GM18873 (cell line): ENCODE measurements around the gene FCRL6.

Experiments used
- ATAC-seq: cut with Tn5 transposase; IDR thresholded peaks from one replicate; pipeline ENCODE4 v1.9.1; 2021; ENCODE audit warnings: mild to moderate bottlenecking, moderate library complexity, moderate number of reproducible peaks; ENCODE audit not compliant: unreplicated experiment, low FRiP score

Gene FCRL6

DNA sequence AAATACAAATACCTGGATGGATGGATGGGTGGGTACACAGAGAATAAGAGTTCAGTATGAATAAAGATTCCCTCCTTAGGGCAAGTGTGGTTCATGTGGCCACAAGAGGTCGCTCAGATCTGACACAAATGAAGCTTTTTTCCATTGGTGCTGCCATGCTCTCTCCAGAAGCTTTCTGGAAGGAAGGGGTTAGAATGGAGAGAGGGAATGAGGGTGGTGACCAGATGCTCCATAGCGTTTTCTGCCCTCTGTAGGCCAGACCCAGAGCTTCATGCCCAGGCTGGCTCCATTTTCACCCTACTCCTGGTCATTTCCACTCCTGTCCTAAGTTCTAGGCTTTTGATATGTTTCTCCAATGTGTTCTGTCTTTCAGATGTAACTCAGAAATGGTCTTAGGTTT, 3.3 kb upstream of the FCRL6 start:
- ATAC-seq = no peak

GRCh38 chr1:159799446-159799985, 2.6 kb upstream of the FCRL6 start:
- ATAC-seq = no peak

DNA sequence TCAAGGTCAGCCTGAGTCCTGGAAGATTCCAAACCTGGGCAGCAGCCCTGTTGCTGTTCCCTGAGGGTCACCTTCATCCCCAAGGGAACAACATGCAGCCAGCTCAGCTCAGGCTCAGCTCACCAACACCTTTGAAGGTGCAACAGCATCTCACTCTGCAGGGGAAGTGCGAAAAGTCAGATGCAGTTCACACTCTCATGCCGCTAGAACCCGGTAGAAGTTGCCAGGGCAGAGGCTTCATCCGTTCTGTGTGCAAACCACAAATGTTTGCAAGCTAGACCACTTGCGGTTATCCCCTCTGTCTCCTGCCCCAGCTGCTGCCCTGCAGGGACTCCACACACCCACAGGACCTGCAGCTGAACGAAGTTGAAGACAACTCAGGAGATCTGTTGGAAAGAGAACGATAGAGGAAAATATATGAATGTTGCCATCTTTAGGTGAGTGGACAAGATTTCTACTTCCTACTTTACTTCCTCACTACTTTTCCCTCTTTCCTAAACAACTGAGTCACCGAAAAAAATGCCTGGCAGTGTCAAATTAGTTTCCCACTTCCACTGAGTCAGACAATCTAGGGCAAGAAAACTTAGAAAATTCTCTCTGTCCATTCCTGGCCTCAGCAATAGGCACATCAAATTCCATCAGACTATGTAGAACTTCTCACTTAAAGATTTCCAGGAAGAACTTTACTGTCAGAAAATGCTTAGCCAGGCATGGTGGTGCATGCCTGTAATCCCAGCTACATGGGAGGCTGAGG, 1.8 kb upstream of the FCRL6 start:
- peak; percentile 48 for ATAC-seq

GRCh38 chr1:159803956-159804689, 2.0 kb downstream of the FCRL6 start:
- ATAC-seq = no peak

DNA sequence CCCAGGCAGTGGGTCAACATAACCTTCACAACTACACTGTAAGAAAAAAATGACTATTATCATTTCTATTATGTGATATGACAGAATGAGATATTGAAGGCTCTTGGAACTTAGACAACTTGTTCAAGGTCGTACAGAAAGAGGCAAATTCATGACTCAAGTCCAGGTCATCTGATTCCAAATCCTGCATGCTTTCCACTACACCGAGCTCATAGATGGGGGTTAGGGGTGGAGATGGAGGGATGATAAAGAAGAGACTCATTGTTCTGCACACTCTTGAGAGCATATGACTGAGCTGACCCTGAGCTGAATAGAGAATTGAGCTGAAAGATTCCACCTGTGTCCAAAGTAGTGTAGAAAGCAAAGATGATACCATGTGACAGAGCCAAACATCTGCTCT, 2.8 kb downstream of the FCRL6 start:
- no peak for ATAC-seq

DNA sequence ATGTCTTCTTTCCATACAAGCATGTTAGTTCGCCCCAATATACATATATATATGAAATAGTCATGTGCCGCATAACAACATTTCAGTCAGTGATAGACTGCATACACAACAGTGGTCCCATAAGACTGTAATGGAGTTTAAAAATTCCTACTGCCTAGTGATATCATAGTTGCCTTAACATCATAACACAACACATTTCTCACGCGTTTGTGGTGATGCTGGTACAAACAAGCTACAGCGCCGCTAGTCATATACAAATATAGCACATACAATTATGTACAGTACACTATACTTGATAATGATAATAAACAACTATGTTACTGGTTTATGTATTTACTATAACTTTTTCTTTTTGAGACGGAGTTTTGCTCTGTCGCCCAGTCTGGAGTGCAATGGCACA, 13.8 kb downstream of the FCRL6 start:
- no peak for ATAC-seq

DNA sequence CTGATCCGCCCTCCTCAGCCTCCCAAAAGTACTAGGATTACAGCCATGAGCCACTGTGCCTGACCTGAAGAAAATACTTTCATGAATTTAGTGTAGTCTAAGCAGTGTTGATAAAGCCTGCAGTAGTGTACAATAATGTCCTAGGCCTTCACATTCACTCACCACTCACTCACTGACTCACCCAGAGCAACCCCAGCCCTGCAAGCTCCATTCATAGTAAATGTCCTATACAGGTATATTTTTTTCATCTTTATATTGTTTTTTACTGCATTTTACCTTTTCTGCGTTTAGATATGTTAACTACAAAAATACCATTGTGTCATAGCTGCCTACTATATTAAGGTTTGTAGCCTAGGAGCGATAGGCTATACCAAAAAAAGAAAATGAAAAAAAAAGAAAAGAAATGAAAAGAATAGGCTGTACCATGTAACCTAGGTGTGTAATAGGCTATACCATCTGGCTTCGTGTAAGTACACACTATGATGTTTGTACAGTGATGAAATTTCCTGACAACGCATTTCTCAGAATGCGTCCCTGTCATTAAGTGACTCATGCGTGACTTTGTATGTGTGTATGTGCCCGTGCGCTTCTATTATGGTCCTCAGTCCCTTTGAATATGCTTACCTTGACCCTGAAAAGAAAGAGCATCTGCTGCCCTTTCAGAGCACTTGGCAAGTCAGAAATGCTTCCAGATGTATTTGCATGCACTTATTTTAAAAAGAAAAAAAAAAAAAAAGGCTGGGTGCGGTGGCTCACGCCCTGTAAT, 15.3 kb downstream of the FCRL6 start:
- ATAC-seq = no peak

DNA sequence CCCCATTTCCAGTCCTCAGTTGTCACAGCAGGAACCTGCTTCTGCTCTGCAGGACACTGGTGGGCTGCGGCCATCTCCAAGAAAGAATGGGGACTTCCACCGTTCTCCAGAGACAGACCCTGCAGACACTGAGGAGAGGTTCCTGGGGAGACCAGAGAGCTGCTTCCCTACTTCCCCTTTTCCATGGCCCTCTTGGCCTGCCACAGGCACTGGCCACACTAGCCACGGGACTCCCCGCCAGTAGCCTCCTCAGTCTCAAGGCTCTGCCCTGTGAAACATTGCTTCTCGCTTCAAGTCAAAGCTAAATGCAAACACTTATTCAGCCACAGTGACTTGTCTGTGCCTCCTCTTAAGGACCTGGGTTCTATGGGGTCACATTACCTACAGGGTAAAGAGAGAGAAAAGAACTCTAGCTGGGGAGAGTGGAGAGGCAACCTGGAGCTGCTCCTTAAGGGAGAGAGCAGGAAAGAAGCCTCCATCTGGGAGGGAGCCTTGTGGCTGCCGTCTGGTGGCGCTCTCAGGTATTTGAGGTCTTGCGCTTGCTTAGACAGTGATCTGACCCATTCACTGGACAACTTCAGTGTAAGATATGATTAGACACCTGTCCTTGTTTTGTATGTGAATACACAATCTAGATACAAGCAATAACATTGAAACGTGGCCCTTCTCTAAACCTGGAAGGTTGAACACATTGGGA, 19.2 kb downstream of the FCRL6 start:
- no peak for ATAC-seq

DNA sequence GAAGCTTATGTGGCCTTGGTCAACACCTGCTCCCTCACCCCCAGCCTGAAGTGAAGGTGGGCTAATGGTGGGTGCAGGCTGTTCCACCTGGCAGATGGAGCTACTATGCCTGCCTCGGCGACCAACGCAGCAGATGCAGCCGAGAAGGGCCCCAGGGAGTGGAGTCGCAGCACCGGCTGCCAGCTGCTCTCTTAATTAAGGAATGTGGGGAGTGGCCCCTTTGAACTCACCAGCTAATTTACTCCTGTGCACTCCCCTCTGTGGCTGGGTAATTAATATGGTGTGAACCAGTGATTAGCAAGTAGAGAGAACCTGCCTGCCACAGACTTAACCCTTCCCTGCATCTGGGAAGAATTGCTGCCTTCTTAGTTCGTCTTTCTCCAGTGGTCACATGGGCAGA, 21.2 kb downstream of the FCRL6 start:
- ATAC-seq = no peak

DNA sequence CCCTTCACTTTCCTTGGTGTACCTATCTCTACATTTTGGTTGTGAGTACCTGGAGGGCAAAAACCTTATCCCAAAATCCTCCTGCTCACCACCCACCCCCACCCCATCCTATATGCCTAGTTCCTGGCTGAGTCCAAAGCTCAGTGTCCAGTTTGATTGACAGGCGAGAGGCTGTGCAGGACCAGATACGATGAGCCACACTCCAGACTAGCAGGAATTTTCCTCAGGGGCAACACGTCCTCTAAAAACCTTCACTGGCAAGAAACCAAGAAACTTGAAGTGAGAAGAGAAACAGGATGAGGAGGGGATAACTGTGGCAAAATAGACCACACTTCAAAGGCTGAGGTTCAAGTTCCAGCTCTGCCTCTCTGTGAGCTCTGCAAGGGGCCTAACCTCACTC, 23.4 kb downstream of the FCRL6 start:
- ATAC-seq = no peak

- no peak for ATAC-seq
Observed at GRCh38 chr1:159826441-159827101, 24.4 kb downstream of the FCRL6 start, which contains the start of gene SLAMF8. Gene SLAMF8 (plus strand): TSS chr1:159826873. CDS start chr1:159826899, 26 bp downstream.

DNA sequence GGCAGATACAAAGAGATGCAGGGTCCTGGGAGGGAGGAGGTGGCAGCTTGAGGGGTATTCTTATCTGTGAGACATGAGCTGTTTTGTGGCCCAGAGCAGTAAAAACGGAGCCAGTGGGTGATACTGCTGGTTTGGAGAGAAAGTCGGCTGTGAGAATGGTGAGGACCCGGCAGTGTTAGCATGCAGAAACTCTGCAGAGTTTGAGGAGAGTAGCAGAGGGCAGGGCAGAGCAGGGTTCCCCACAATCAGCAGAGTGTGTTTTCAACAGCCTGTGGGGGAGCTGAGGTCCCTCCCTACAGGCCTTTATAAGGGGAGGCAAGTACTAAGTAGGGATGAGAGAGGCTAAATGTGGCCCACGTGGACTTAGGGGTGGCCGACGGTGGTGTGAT, 24.9 kb downstream of the FCRL6 start:
- ATAC-seq = no peak

DNA sequence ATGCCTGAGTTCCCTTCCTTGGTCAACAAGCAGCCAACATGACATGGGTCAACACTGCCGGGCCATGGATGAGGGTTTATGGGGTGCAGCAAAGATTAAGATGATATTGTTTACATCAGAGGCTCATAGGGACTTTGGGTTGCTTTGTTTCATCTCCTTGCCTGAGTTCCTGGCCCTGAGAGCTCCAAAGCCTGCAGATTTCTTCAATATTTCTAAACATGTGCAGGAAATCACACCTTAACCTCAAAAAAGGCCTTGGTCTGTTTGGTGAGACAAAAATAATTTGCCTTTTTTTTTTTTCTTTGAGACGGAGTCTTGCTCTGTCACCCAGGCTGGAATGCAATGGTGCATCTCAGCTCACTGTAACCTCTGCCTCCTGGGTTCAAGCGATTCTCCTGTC, 25.4 kb downstream of the FCRL6 start:
- ATAC-seq = no peak

DNA sequence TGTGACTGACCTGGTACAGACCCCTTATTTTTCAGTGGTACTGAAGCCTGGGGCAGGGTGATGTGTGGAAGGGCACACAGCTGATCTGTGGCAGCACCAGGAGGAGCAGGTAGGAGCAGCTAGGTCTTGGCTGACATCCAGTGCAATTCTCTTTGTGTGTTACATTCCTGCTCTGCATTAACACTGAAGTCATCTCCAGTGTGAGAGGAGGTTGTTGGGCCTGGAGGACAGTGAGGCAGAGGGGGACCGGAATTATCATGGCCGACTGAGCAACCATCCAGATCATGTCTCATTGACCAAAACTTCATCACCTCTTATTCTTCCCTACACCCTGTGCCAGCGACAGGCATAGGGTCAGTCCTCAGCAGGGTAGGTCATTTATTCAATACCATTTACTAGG, 26.0 kb downstream of the FCRL6 start:
- no peak for ATAC-seq

DNA sequence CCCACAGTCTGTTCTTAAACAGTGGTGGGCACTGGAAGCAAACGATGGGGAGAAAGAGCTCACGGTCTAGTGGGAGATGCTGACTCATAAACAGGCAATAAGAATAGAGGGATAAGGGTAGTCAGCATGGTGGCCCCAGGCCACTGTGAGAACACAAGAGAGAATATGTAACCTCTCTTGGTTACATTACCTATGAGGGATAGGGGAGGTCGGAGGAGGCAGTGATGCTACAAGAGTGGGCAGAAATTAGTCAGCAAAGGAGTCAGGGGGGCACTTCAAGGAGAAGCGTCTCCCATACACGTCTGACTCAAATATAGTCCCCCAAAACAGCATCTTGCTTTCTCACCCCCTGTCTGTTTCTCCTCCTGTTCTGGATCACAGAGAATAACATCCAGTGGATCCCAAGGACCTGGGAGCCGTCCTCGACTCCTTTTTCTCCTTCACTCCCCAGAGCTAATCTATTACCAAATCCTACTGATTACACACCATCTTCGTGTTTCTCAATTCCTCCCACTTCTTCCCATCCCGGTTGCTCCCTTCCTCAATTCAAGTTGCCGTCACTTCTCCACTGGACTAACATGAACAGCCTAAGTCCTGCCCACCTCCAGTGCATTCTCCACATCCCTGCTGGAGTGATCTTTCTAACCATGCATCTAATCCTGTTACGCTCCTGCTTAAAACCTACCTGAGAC, 26.6 kb downstream of the FCRL6 start:
- no peak for ATAC-seq

- ATAC-seq = peak; percentile 83
Observed at GRCh38 chr1:159829273-159829634, 27.1 kb downstream of the FCRL6 start.

- no peak for ATAC-seq
Observed at GRCh38 chr1:159829822-159830465, 27.8 kb downstream of the FCRL6 start.

- ATAC-seq = no peak
Observed at GRCh38 chr1:159830722-159831121, 28.6 kb downstream of the FCRL6 start.
